B cell (primary cell): ENCODE data around the gene GRB10. TPM values are rescaled to one million over a fixed set of nuclear protein-coding genes. Genes with fewer than 3 reads are reported as not detected.
"Not testable (repeated sequence)": the region's sequence is repeated elsewhere in the genome, so short reads cannot be mapped to it uniquely, and the experiment has no call there.

ENCODE experiments used
- ATAC-seq: fragments of 200-7000 bp; cut with Tn5 transposase; one replicate; pipeline ENCODE4 v1.10.0; 2021; ENCODE audit warnings: low read depth, mild to moderate bottlenecking, moderate number of reproducible peaks, moderate library complexity
- CTCF ChIA-PET: fragments of 350-600 bp; sonication (Branson Sonifier 250); formaldehyde crosslinking; loops from one replicate; lab custom pipeline; 2021; ENCODE audit warnings: antibody characterized with exemption, inconsistent platforms; lab: Charles Lee
- POLR2A ChIA-PET: fragments of 350-600 bp; sonication (Branson Sonifier 250); formaldehyde crosslinking; loops from one replicate; lab custom pipeline; 2021; ENCODE audit warnings: antibody characterized with exemption; lab: Charles Lee
- DNase-seq: peaks from one replicate; pipeline ENCODE4 v3.0.0; 2013
- H2AFZ ChIP-seq: 2 replicates; pipeline ENCODE4 v1.6.1; 2012; ENCODE audit warnings: mild to moderate bottlenecking, low read depth, low read length; ENCODE audit not compliant: insufficient read depth, poor library complexity, severe bottlenecking
- H3K27ac ChIP-seq, 2 donors: 1 replicate in 1 of 2; 2 replicates in 1 of 2; pipeline ENCODE4 v1.5.1; 2012 to 2013; ENCODE audit warnings: low read length in 2 of 2, mild to moderate bottlenecking in 2 of 2, moderate library complexity in 1 of 2
- H3K27me3 ChIP-seq, 4 experiments: fragments of 200-600 bp in 1 of 4; sonication (generic) in 1 of 4; replicated peaks in 1 of 4; 1 replicate in 2 of 4; 2 replicates in 2 of 4; pipeline versions ENCODE4 v1.6.1 to v1.7.0; 2013 to 2016; ENCODE audit warnings: low read length in 3 of 4, mild to moderate bottlenecking in 2 of 4, mixed read lengths in 1 of 4, moderate library complexity in 1 of 4; ENCODE audit not compliant: insufficient read depth in 4 of 4, control insufficient read depth in 3 of 4; ENCODE audit errors: control extremely low read depth in 1 of 4
- H3K36me3 ChIP-seq, 2 experiments: replicated peaks in 1 of 2; 1 replicate in 1 of 2; 2 replicates in 1 of 2; pipeline versions ENCODE4 v1.6.1 to v1.7.1; 2013; ENCODE audit warnings: low read length in 1 of 2; ENCODE audit not compliant: insufficient read depth in 2 of 2, control insufficient read depth in 1 of 2; ENCODE audit errors: control extremely low read depth in 1 of 2, extremely low read depth in 1 of 2
- H3K4me1 ChIP-seq, 2 donors: fragments of 200-600 bp in 1 of 2; sonication (generic) in 1 of 2; 1 replicate in 1 of 2; 2 replicates in 1 of 2; pipeline versions ENCODE4 v1.5.1 to v1.6.1; 2013 to 2017; ENCODE audit warnings: low read length in 2 of 2; ENCODE audit not compliant: control insufficient read depth in 2 of 2, insufficient read depth in 2 of 2
- H3K4me2 ChIP-seq: replicated peaks from 2 replicates; pipeline ENCODE3; 2012; ENCODE audit warnings: mild to moderate bottlenecking, low read depth, low read length; ENCODE audit not compliant: poor library complexity, severe bottlenecking
- H3K4me3 ChIP-seq, 5 experiments: fragments of 200-600 bp in 1 of 5; sonication (generic) in 1 of 5; 1 replicate in 3 of 5; 2 replicates in 2 of 5; pipeline versions ENCODE4 v1.5.1 to v1.7.0; 2011 to 2016; ENCODE audit warnings: low read length in 4 of 5, mild to moderate bottlenecking in 4 of 5, low read depth in 2 of 5, control low read depth in 1 of 5, moderate library complexity in 1 of 5; ENCODE audit not compliant: insufficient read depth in 1 of 5; ENCODE audit errors: control extremely low read depth in 1 of 5, extremely low read depth in 1 of 5
- H3K79me2 ChIP-seq: fragments of 200-600 bp; sonication (generic); one replicate; pipeline ENCODE4 v1.6.0; 2016; ENCODE audit warnings: low read length; ENCODE audit not compliant: control insufficient read depth, insufficient read depth
- H3K9ac ChIP-seq: fragments of 200-600 bp; sonication (generic); 2 replicates; pipeline ENCODE4 v1.6.1; 2017; ENCODE audit warnings: mild to moderate bottlenecking, low read length, moderate library complexity
- H3K9me3 ChIP-seq, 3 donors: one replicate each; pipeline versions ENCODE4 v1.6.1 to v1.7.1; 2013; ENCODE audit warnings: low read length in 2 of 3; ENCODE audit not compliant: control insufficient read depth in 2 of 3, insufficient read depth in 1 of 3; ENCODE audit errors: control extremely low read depth in 1 of 3
- H4K20me1 ChIP-seq: 2 replicates; pipeline ENCODE4 v1.6.0; 2012; ENCODE audit warnings: mild to moderate bottlenecking, low read length; ENCODE audit not compliant: insufficient read depth, control insufficient read depth, poor library complexity, severe bottlenecking
- H3K27ac Mint-ChIP-seq: one replicate; pipeline ENCODE4 v1.8.0; 2021; ENCODE audit warnings: mixed read lengths
- H3K27me3 Mint-ChIP-seq: one replicate; pipeline ENCODE4 v1.8.0; 2021; ENCODE audit warnings: mixed read lengths
- H3K4me1 Mint-ChIP-seq: one replicate; pipeline ENCODE4 v1.8.0; 2021; ENCODE audit warnings: mixed read lengths
- H3K4me3 Mint-ChIP-seq: one replicate; pipeline ENCODE4 v1.8.0; 2021; ENCODE audit warnings: mixed read lengths
- H3K9me3 Mint-ChIP-seq: one replicate; pipeline ENCODE4 v1.8.0; 2022; ENCODE audit warnings: mixed read lengths; ENCODE audit not compliant: insufficient read depth
- WGBS: methylation state at CpG from one replicate; pipeline ENCODE4 v1.1.5; 2013; ENCODE audit warnings: missing lambda C conversion rate; ENCODE audit not compliant: insufficient coverage; 5-methylcytosine and 5-hydroxymethylcytosine counted together
- intact Hi-C: fragments of 100-400 bp; cut with micrococcal nuclease; formaldehyde crosslinking; loops from one replicate; pipeline ENCODE4 v1.10.0; 2022
- polyA plus RNA-seq: library from polyadenylated mRNA; depleted of rRNA; stranded (reverse); fragments of >200 nt; gene quantifications from 2 replicates; pipeline ENCODE4 v1.2.3, GENCODE V29; 2012
- total RNA-seq, 2 donors: library from RNA; stranded (reverse); fragments of 120-200 nt in 1 of 2; gene quantifications; 1 replicate in 1 of 2; 2 replicates in 1 of 2; pipeline versions ENCODE4 v1.2.3 to v1.2.4, GENCODE V29; 2013 to 2022

Gene GRB10
- total and polyA plus RNA-seq, 2 donors (not counting 1 experiment from before 2014, with no cell fraction given): 0.04 TPM; not detected in 1

- ATAC-seq, H3K27ac Mint-ChIP-seq, H3K27me3 ChIP-seq, H3K4me1 ChIP-seq, DNase-seq, H4K20me1 ChIP-seq, H3K4me3 Mint-ChIP-seq, intact Hi-C loops, H3K9me3 Mint-ChIP-seq, H3K27ac ChIP-seq, H3K36me3 ChIP-seq, H2AFZ ChIP-seq, H3K79me2 ChIP-seq, H3K4me3 ChIP-seq, H3K4me2 ChIP-seq, H3K9ac ChIP-seq, POLR2A ChIA-PET, CTCF ChIA-PET, H3K4me1 Mint-ChIP-seq: not testable (repeated sequence)
- WGBS: 100% methylated on average over 1 of the region's 4 CpGs
- H3K27me3 Mint-ChIP-seq: peaks cover 20% of the 10 kb centered on the region
- H3K9me3 ChIP-seq: peaks cover 0 to 19% (median 13%) of the 10 kb centered on the region in 3 donors
Measured at GRCh38 chr7:50582271-50582670, 200.4 kb downstream of the GRB10 start.

- CTCF ChIA-PET, POLR2A ChIA-PET: not testable (repeated sequence)
Measured at GRCh38 chr7:50580666-50581065, 202.0 kb downstream of the GRB10 start.

More at GRCh38 chr7:50580666-50581065, 202.0 kb downstream of the GRB10 start:
- DNase-seq, H3K4me1 ChIP-seq, H3K4me2 ChIP-seq, H3K27me3 ChIP-seq, ATAC-seq, H3K36me3 ChIP-seq, intact Hi-C loops, H3K4me1 Mint-ChIP-seq, H3K27ac Mint-ChIP-seq, H3K27ac ChIP-seq, H4K20me1 ChIP-seq, H3K9ac ChIP-seq, H3K4me3 Mint-ChIP-seq, H3K79me2 ChIP-seq, H3K4me3 ChIP-seq, H3K9me3 Mint-ChIP-seq, H2AFZ ChIP-seq: not testable (repeated sequence)
- peaks cover 20% of the 10 kb centered on the region for H3K27me3 Mint-ChIP-seq
- 100% methylated on average over 1 of the region's 2 CpGs for WGBS
- H3K9me3 ChIP-seq: peaks cover 0 to 19% (median 13%) of the 10 kb centered on the region in 3 donors
